Activated T-cell treated with anti-CD3 and anti-CD28 coated beads, Interleukin-2, amount 50 U/mL, for 1 hour (primary cell): ENCODE results near the gene ATP6V0B.

ENCODE experiments used
- DNase-seq: peaks from one replicate; pipeline ENCODE4 v3.0.0-alpha.2; 2020

ATP6V0B gene

GRCh38 chr1:43969746-43970466 is 4.9 kb upstream of the ATP6V0B start, which contains the start of gene DPH2:
Gene DPH2 (plus strand): TSS chr1:43970010. CDS start chr1:43970176, 166 bp downstream.
- DNase-seq = peak; percentile 90

DNA sequence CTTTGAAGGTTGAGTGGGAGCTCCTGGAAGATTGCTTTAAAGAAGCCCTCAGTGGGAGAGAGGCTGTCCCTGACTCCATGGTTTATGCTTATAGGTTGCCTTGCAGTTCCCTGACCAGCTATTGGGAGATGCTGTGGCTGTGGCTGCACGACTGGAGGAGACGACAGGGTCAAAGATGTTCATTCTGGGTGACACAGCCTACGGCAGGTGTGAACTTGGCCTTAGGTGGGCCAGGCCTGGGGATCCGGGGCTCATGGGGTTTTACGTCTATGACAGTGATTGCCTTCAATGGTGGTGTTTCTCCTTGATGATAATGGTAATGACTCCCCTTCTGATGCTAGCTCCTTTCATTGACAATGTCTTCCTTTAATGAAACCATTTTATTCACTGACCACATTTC is 4.3 kb upstream of the ATP6V0B start:
- no peak for DNase-seq

DNA sequence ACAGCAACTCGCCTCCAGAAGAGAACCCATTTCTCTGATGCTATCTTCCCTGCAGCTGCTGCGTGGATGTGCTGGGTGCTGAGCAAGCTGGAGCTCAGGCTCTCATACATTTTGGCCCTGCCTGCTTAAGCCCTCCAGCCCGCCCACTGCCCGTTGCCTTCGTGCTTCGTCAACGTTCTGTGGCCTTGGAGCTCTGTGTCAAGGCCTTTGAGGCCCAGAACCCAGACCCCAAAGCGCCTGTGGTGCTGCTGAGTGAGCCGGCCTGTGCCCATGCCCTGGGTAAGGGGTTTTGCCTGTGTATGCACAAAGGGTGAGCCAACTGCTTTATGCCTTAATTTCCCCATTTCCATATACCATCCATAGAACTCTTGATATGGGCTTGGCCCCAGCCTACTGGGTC is 3.8 kb upstream of the ATP6V0B start:
- no peak for DNase-seq

DNA sequence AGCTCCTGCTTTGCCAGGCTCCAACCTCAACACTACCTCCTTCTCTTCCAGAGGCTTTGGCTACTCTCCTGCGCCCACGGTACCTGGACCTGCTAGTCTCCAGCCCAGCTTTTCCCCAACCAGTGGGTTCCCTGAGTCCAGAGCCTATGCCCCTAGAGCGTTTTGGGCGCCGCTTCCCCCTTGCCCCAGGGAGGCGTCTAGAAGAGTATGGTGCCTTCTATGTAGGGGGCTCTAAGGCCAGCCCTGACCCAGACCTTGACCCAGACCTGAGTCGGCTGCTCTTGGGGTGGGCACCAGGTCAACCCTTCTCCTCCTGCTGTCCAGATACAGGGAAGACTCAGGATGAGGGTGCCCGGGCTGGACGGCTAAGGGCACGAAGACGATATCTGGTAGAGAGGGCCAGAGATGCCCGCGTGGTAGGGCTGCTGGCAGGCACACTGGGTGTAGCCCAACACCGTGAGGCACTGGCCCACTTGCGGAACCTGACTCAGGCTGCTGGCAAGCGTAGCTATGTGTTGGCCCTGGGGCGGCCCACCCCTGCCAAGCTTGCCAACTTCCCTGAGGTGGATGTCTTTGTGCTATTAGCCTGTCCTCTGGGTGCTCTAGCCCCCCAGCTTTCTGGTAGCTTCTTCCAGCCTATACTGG is 3.3 kb upstream of the ATP6V0B start:
- DNase-seq = no peak

- no peak for DNase-seq
These were observed 748 bp upstream of the ATP6V0B start for GRCh38 chr1:43973981-43974442.

DNA sequence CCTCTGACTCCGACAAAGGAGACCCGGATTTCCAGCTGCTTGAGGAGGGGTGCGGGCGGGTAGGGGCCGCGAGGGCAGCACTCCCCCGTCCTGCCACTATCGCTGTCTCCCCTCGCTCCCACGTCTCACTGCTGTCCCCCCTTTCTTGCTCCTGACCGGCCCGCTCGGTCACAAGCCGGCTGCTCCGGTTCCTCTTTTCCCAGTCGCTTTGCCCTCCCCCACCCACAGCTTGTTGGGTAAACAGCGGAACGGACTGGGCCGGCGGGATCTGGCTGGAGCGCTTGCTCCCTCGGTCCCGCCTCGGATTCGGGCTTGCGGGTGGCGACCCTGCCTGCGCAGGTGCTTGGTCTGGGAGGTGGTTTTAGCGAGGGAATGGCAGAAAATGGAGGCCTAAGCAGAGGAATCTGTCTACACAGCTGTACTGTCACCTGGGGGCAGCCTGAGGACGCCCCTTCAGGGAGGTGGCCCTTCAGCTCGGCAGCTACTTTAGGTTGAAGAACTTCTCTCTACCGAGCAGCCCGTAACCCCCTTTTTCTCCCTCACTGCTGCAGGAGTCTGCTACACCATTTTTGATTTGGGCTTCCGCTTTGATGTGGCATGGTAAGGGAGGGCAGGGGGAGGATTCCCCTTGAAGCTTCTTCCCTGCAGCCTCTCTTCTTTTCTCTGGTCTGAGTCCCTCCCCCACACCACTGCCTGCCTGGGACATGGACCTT is 645 bp downstream of the ATP6V0B start:
- DNase-seq = peak; percentile 45

GRCh38 chr1:43976045-43976444 is 1.3 kb downstream of the ATP6V0B start:
- no peak for DNase-seq

GRCh38 chr1:43976890-43977289 is 2.1 kb downstream of the ATP6V0B start:
- DNase-seq = no peak

DNA sequence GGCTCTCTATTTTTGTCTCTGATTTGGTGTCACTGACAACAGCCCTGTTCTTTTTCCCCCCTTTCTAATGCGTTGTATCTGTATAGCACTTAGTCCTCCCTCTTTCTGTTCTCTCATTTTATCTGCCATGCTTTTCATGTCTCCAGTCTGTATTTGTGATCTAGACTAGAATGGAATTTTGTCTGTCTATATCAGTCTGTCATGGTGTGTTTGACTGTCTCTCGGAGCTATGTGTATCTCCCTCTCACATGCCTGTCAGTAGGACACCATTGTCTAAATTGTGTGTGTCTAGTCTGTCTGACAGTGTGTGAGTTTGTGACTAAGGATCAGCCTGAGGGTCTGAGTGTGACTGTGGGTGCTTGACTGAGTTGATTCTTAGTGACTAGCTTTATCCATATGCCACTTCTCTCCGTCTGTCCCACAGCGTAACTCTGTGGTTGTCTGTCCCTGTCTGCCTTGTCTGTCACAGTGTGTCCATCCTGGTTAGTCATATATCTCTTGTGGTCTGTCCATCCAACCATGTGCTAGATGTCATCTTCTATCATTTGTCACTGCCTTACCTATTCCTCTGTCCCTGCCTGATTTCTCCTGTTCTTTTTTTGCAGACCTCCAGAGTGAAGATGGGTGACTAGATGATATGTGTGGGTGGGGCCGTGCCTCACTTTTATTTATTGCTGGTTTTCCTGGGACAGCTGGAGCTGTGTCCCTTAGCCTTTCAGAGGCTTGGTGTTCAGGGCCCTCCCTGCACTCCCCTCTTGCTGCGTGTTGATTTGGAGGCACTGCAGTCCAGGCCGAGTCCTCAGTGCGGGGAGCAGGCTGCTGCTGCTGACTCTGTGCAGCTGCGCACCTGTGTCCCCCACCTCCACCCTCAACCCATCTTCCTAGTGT is 2.9 kb downstream of the ATP6V0B start:
- no peak for DNase-seq

DNA sequence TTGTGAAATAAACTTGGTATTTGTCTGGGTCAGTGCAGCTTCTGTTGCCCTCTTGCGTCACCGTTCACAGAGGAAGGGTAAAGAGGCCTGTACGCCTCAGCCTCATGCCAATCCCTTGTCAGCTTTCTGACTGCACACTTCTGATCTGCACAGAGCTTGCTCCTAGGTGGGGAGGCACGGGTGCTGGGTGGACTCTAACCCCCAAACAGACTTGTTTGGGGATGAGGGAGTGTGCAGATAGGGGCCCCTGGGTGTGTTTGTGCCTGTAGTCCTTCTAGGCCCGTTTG is 3.4 kb downstream of the ATP6V0B start:
- DNase-seq = no peak

- DNase-seq = peak; percentile 46
These were observed 3.9 kb downstream of the ATP6V0B start, which contains the start of gene B4GALT2 for GRCh38 chr1:43978551-43979260. Gene B4GALT2 (plus strand): TSS chr1:43979210. CDS start chr1:43981161, 1,951 bp downstream.

DNA sequence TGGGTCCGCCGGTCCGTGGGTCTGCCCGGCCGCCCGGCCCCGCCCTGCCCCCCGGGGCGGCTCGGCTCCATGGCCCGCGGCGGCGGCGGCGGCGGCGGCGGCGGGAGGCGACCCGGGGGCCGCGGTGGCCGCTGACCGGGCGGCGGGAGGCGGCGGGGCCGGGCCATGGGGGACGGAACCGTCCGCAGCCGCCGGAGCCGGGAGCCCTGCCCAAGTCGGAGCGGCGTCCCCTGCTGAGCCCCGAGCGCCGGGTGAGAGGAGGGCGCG is 4.4 kb downstream of the ATP6V0B start:
- no peak for DNase-seq

DNA sequence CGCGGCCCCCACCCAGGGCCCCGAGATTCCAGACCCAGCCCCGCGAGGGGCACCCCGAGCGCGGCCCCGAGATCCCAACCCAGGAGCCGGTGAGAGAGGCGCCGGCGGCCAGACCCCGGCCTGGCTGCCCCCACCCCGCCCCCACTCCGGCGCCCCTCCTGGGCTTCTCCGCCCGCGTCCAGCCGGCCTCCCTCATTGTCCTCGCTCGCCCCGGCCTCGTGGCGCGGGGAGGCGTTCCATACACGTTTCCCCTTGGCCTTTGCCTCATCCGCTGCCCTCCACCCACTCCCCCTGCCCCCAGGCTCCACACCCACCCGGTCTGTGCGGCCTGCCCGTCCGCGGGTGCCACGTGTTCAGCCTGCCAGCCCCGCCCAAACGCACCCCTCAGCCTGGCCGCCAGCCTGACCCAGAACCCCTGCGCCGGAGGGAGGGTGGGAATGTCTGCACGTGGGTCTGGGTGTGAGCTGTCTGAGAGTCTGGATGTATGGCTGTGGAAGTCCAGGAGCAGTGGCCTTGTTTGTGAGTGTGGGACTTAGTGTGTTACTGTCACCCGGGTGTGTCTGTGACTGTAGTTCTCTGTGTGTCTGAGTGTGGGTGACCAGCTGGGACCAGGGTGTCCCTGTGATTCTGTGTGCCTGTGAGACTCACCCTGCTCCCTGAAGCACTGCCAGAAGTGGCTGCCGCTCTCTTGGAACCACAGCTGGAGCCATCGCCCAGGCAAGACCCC is 4.9 kb downstream of the ATP6V0B start:
- peak; percentile 30 for DNase-seq

DNA sequence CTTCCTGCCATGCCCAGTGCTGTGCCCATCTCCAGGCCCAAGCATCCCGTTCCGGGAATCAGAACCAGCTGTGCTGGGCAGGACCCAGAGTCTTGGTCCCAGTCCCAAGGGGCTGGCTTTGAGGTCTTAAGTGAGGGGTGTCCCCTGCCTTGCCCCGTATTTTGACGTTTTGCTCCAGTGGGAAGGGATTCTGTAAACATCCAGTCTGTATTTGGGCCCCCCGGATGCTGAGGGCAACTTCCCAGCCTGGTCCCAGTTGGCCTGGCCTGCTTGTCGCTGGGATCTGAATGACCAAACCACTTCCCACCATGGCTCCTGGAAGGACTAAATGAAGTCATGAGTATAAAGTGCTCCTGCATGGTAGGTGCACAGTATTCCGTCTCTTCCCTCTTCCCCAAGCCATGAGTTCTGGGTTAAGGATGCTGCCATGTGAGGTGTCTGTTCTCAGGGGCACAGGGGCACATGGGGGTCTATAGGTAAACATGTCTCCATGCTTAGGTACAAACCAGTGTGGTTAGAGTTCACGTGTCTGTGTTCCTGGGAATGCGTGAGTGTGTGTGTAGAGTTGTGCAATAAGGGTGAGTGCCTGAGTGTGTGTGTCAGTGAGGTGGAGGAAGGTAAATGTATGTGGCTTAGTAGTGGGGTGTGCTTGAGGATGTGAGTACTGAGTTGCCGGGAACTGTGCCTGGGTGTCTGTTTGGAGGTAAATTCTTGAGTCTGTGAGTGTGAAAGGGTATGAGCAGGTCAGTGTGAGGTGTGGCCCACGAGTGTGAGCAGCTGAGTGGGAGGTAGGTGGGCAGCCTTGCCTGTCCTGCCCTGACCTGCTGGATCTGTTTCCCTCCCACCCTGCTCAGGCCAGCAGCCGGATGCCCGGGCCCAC is 5.7 kb downstream of the ATP6V0B start:
- DNase-seq = no peak

DNA sequence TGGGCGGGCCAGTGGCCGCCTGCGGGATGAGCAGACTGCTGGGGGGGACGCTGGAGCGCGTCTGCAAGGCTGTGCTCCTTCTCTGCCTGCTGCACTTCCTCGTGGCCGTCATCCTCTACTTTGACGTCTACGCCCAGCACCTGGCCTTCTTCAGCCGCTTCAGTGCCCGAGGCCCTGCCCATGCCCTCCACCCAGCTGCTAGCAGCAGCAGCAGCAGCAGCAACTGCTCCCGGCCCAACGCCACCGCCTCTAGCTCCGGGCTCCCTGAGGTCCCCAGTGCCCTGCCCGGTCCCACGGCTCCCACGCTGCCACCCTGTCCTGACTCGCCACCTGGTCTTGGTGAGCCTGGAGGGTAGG is 6.4 kb downstream of the ATP6V0B start:
- no peak for DNase-seq

- DNase-seq = no peak
These were observed 6.9 kb downstream of the ATP6V0B start for GRCh38 chr1:43981636-43982035.

DNA sequence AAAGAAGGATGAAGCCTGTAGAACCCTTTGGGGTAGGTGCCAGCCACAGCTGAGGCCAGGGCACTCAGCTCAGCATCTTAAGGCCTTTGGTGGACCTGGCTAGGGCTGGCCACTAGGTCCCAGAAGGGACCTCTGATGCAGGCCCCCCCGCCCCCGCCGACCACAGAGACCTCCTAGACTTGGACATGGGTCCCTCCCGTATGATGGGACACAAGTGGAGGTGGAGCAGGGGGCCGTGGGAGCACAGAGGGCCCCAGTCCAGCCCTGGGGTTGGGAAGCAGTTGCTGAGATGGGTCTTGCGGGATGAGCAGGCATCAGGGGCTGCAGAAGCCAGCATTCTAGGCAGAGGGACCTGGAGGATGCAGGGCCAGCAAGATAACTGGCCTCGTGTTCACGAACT is 7.5 kb downstream of the ATP6V0B start:
- no peak for DNase-seq

GRCh38 chr1:43982808-43983207 is 8.0 kb downstream of the ATP6V0B start:
- no peak for DNase-seq

DNA sequence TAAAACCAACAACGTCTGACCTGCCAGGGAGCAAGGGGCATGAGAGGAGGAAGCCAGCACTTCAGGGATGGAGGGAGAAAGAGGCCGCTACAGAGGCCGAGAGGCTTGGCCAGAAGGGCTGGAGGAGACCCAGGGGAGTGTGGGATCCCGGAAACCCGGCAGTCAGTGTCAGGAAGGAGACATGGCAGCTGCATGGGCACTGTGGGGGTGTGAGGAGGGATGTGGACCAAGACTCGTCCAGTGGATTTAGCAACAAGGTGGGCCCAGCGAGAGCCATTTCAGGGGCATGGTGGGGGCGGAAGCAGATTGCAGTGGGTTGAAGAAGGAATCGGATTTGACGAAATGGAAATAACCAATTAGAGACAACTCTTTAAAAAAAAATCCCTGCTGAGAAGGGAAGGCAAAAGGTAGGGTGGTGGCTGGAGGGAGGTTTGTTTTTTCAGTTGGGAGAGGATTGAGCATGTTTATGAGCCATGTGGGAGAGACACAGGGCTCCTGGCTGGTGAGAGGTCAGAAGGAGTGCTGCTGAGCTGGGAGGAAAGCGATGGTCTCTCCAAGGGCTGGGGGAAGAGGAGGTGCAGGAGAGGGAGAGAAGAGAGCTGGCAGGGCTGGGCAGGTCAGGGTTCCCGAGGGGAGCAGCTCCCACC is 8.6 kb downstream of the ATP6V0B start:
- no peak for DNase-seq

DNA sequence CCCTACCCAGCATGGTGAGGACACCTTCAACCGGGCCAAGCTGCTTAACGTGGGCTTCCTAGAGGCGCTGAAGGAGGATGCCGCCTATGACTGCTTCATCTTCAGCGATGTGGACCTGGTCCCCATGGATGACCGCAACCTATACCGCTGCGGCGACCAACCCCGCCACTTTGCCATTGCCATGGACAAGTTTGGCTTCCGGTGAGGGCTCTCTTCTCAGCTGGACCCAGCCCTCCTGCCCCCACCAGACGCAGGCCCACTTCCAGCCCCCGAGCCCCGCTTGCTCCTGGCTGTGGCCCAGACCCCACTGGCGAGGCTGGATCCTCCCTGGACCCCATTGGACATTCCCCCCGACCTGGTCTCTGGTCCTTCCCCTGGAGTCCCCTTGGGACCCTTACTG is 10.1 kb downstream of the ATP6V0B start:
- DNase-seq = no peak
